HL-60/S4 (cell line): ENCODE data around the gene EID3.
"Not testable (repeated sequence)": the region's sequence is repeated elsewhere in the genome, so short reads cannot be mapped to it uniquely, and the experiment has no call there.

Experiments used
- in situ Hi-C: fragments of 300-500 bp; cut with MboI; formaldehyde crosslinking; loops from 2 replicates; pipeline ENCODE4 v1.14.3; 2022; ENCODE audit warnings: low sequenced_read_pairs

EID3 gene

DNA sequence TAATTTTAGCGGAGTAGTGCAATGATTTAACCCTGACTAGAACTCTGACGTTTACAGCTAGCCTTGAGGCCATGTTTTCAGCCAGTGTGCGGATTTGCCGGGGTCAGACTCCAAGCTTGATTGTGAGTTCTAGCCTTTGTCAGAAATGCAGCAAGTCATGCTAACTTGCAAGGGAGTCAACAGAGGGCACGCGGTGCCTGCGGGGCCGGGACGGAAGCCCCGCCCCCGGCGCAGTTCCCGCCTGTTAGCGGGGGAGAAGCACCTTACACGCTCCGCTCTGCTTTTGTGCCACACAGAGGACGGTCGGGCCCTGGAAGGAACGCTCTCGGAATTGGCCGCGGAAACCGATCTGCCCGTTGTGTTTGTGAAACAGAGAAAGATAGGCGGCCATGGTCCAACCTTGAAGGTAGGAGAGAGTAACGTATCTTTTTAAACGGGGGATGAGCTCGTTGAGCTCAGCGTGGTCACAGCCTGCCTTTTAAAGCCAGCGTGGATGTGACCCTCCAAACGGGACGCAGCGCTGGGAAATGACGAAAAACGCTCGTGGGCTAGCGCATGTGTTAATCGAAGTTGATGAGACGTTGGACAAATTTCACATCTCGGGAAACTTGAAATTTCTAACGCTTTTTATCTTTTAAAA lies 14.8 kb upstream of the EID3 start:
- in situ Hi-C loops, result no loop called here

DNA sequence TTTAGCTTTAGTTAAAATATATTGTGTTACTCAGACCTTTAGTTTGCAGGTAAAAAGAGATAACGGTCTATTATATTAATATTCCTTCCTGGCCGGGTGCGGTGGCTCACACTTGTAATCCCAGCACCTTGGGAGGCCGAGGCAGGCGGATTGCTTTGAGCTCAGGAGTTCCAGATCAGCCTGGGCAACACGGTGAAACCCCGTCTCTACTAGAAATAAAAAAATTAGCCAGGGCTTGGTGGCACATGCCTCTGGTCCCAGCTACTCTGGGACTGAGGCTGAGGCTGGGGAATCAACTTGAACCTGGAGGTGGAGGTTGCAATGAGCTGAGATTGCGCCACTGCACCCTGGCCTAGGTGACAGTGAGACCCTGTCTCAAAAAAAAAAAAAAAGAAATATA lies 13.2 kb upstream of the EID3 start:
- in situ Hi-C loops, result no loop called here

DNA sequence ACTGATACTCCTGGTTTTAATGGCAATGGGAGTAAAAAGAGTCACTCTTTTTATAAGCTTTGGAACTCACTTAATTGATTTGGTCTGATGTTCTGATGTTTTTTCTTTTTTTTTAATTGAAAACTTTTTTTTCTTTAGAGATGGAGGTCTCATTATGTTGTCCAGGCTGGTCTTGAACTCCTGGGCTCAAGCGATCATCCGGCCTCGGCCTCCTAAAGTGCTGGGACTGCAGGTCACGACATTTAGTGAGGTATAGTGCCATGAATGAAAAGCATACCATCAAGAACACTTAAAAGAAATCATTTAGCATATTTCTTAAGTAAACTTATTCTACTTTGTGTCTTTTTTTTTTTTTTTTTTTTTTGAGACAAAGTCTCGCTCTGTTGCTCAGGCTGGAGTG lies 12.7 kb upstream of the EID3 start:
- in situ Hi-C loops, result no loop called here

DNA sequence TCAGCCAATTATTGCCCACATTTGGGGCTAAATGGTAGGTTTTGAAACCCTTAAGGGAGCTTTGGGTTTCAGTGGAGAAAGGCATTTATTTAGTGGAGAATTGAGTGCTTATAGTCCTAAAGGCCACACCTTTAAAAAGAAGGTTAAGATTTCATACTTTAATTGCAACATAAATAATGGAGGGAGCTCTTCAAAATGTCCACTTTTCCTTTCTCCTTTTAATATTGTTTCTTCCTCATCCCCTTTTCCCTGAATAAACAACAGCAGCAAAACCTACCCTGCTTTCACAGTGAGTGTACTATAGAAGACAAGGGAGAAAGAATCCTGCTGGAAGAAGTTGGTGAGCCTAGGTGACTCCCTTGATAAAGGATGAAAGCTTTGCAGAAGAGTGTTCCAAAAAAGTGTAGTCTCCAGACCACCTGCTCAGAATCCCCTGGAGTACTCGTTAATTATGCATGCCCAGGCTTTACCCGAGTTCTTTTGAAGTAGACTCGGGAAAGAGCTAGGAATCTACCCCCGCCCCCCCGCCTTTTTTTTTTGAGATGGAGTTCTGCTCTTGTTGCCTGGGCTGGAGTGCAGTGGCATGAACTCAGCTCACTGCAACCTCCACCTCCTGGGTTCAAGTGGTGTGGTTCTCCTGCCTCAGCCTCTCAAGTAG lies 11.5 kb upstream of the EID3 start:
- in situ Hi-C loops, result no loop called here

DNA sequence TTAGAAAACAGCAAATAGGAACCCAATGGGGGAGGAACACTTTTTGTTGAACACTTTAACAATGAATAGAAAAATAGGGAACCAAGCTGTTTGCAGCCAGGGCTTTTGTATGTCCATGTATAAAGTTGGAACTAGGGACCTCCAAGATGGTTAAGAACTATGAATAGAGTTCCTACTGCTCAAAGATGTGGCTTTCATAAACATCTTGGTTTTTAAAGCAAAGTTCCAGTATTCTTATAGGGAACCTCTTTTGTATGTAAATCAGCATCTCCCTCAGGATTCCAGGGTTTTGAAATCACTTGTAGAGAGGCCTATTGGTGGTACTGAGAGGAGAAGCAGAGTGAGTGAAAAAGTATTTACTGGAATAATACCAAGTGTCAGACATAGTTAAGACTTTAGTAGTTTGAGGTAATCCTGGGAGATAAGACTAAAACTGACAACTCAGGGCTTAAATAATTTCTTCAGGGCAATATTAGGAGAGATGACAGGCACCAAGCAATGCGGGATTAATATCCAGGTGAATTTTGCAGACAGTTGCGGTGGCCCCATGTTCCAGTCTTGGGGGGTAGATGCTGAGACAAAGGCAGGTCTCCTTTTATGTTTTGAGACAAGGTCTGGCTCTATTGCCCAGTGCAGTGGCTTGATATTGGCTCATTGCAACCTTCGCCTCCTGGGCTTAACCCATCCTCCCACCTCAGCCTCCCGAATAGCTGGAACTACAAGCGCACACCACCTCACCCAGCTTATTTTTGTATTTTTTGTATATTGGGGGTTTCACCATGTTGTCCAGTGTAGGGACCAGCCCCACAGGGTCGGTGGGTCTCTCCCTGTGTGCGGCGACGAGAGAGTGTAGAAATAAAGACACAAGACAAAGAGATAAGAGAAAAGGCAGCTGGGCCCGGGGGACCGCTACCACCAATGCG lies 10.4 kb upstream of the EID3 start:
- in situ Hi-C loops, result no loop called here

DNA sequence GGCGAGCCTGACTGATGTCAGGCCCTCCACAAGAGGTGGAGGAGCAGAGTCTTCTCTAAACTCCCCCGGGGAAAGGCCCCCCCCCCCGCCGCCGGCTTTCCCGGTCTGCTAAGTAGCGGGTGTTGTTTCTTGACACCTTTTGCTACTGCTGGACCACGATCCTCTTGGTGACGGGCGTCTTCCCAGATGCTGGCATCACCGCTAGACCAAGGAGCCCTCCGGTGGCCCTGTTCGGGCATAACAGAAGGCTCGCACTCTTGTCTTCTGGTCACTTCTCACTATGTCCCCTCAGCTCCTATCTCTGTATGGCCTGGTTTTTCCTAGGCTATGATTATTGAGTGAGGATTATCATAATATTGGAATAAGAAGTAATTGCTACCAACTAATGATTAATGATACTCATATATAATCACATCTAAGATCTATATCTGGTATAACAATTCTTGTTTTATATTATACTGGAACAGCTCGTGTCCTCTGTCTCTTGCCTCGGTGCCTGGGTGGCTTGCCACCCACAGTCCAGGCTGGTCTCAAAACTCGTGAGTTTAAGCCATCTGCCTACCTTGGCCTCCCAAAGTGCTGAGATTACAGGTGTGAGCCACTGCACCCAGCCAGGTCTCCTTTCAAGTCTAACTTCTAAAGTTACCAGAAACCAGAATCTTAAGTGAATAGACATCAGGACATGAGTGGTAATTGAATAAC lies 9.2 kb upstream of the EID3 start:
- in situ Hi-C loops, result not testable (repeated sequence)

DNA sequence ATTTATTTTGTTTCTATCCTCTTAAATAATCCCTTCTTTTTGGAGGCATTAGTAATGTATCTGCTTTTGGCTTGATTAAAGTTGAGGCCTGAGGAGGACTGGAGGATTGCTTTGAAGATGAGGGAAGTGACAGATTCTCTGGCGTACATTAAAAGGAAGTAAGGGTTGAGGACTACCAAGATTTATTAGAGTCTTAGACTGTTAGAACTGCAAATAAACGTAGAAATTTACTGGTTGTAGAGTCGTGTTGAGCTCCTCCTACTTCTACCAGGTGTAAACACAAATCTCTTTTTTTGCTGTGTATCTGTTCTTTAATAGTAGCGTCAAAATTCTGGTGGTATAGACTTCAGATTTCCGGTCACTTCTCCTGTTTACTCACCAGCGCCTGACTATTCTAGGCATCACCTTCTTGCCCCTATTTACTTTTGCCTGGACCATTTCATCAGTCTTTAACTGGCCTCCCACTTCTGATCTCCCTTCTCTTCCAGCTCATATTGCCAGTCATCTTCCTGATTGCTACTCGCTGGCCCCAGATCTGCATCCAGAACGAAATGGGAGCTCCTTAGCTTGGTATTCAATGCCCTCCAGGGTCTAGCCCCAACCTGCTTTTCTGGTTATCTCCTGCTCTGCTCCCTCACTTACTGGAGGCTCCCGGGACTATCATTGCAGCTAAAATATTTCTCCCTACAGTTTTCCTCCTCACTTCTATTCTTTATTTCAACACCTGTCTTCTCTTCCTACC lies 8.4 kb upstream of the EID3 start:
- in situ Hi-C loops, result no loop called here

DNA sequence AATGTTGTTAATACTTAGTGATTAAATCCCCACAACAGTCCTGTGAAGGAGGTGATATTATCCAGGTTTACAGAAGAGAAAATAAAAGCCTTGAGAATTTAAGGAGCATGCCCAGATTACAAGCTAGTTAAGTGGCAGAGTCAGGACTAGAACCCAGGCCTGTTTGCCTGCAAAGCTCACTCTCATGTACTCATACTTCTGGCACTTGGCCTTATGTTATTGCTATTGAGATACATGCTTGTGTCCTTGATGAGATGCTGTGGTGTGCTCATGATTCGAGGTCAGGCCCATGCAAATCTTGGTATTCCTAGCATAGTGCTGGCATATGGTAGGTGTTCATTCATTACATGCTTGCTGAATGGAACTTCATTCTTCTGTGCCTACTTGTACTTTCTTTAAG lies 7.6 kb upstream of the EID3 start:
- in situ Hi-C loops, result no loop called here

DNA sequence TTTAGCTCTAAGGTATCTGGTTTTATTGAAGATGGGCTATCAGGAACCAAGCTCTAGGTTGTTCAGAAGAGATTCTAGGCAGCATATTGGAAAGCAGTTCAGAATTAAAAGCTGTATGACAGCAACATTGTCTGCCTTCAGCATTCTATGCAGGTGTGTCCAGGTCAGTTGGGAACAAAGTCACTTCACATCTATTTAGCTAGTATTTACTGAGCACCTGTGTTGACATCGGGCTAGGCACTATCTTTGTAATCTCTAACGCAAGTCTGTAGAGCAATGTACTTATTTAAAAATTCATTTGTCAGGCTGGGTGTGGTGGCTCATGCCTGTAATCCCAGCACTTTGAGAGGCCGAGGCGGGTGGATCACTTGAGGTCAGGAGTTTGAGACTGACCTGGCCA lies 6.8 kb upstream of the EID3 start:
- in situ Hi-C loops, result no loop called here

DNA sequence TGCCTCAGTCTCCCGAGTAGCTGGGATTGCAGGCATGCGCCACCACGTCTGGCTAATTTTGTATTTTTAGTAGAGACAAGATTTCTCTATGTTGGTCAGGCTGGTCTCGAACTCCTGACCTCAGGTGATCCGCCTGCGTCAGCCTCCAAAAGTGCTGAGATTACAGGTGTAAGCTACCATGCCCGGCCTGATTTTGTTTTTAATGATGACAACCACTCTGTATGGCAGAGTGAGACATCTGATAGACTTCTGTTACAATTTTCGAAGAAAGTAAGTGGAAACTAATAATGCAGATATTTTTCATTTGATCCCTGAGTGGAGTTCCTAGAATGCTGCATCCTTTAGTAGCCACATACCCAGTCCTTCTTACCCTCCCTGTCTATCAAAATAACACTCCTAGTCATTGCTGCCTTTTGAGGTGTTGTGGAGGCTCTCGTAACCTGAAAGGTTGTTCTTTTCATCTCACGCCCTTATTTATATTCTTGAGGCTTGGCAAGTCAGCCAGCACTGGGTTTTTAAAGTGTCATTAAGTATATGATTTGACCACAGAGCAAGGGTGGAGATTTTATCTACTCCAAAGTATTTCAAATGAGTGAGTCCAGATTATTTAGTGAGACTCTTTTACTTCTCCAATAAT lies 5.9 kb upstream of the EID3 start:
- in situ Hi-C loops, result no loop called here

DNA sequence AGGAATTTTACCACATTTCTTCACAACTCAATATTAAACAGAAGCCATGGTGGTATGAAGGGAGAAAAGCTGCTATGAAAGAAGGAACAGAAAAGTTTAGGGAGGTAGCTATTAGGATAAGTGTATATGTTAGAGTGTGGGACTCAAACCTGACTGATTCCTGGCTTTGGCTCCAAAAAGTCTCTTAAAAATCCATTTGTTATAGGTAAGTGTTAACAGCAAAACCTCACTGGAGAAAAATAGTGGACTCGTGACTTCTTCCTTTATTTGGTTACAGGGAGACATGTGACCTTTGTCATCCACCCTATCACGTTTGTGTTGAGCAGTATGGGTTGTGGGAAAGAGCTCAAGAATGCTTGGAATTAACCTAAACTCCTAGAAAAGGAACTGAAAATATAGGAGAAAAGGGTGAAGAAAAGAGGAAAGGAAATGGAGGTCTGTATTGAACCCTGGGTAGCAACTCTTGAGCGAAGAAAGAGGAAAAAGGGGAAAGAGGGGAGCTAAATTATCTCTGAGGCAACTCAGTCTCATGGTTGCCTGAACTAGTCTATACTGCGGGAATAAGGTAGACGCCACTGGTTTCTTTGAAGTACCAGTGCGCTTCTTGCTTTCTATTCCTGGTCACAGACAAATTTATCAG lies 3.6 kb upstream of the EID3 start:
- in situ Hi-C loops, result no loop called here

DNA sequence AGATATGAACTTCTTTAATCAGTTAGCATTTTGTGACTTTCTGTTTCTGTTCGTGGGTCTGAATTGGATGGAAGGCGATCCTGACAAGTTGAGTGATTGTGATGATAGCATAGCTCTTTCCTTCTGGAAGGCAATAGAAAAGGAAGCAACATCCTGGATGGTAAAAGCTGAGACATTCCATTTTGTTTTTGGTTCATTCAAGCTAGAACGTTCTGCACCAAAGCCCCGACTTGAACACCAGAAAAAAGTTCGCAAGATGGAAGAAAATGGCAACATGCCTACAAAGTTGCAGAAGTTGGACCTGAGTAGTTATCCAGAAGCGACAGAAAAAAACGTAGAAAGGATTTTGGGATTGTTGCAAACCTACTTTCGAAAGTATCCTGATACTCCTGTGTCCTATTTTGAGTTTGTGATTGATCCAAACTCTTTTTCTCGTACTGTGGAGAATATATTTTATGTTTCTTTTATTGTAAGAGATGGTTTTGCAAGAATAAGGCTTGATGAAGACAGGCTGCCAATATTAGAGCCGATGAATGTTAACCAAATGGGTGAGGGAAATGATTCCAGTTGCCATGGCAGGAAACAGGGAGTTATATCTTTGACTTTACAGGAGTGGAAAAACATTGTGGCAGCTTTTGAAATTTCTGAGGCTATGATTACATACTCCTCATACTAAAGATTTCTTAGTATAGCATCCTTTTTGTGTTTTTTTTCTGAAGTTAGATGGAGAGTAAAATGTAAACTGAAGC lies 896 bp downstream of the EID3 start:
- in situ Hi-C loops, result no loop called here

DNA sequence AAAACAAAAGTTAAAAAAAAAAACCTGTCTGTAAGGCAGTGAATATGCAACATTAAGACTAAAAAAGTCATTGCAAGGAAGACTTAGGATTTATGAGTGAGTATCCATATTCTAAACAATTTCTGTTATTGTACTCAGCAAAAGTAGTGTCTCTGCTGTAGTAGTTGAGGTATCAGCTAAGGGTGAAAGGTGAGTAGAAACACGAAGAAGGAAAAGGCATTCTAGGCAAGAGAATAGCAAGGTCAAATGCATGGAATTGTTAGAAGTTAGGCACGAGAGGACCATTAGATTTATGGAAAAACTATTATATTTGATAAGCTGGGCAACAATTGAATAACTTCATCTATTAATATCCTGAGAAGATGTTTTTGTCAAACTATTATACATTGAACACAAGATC lies 1.8 kb downstream of the EID3 start:
- in situ Hi-C loops, result no loop called here

DNA sequence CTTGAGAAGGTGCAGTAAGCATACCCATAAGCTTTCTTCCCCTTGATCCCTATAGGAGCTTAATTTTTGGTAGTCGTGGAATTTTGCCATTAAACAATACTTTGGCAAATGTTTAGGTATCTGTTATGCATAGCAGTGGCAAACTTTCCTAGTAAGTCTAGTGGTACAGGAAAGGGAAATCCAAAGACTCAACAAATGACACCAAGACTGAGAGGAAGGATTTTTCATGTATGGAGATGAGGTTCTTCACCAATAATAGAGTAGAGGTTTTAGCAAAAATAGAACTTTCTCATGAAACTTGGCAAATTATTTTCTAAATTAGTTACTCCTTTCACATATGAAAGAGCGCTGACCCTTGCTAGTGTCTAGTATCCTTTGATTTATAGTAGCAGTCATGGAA lies 2.8 kb downstream of the EID3 start:
- in situ Hi-C loops, result no loop called here

DNA sequence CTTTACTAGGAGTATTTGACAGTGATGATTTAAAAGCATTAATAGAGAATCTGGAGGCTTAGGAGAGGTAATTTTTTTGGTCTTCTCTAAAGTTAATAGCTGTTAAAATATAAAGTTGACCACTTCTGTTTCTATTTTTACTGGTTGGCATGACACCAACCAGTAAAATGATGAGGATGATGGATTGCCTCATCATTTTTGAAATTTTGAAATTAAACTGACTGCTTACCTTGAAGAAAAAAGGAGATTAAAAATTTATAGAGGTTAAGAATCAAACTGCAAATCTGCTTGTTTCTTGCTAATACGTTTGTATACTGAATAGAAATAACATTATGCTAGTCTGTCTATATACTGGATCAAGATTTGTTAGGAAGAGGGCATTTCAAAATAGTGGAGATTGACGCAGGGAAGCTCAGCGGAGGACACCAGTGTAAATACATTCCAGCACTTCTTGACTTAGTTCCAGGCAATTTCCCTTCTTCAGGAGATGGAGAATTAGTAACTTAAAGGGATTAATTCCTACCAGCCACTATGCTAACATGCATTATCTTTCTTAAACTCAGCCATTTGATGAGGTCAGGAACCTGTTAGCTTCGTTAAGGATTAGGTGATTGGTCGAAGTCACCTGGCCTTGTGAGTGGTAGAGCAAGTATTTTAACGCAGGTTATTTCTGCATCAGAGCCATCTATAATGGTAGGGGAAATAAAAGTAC lies 3.6 kb downstream of the EID3 start:
- in situ Hi-C loops, result no loop called here

DNA sequence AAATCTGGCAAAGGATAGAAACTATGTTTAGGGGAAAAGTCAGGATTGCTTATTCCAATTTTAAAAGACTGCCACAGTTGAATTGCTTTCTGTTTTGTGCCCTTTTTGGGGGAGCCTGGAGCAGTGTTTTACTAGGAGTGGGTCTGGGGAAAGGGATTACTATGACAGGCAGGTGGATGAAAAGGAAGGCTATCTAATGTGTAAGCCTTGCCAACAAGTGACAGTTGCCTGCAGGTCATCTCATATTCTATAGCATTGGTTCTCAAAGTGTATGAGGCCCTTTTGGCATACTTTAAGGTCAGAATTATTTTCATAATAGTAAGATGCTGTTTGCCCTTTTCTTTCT lies 4.1 kb downstream of the EID3 start:
- in situ Hi-C loops, result no loop called here

DNA sequence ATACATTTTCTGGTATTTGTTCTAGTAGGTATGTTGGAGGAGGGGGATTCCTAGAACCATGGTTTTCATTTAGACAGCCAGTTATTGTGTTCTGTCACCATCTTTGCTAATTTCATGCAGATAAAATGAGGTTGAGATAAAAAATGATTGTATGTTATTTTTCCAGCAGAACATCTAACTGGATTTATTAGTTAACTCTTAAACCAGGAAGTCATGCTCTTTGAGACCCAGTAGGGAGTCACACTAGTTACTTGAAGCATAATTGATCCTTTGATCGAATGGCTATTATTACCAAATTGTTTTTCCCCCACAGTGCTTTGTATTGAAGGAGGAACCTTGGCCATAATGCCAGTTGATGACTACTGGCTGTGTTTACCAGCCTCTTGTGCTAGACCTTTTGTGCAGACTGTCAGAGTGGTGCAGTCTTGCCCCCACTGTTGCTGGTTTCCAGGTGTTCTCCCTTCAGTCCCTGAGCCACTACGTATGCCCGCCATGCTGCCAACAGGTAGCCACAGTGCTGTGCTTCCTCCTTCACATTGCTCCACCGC lies 6.0 kb downstream of the EID3 start:
- in situ Hi-C loops, result no loop called here
